Ishikawa (cell line): ENCODE results near the gene PFKM.
A peak's percentile ranks its signal among the peaks of the same experiment; 100 is the strongest.

Source experiments
- CEBPB ChIP-seq: IDR thresholded peaks from 2 replicates; pipeline ENCODE4 v1.6.1; 2012
- CREB1 ChIP-seq: IDR thresholded peaks from 2 replicates; pipeline ENCODE4 v1.6.1; 2012; ENCODE audit warnings: low read depth
- EGR1 ChIP-seq: IDR thresholded peaks from 2 replicates; pipeline ENCODE4 v1.6.1; 2012
- EP300 ChIP-seq: IDR thresholded peaks from 2 replicates; pipeline ENCODE4 v1.6.1; 2012; ENCODE audit warnings: borderline replicate concordance
- FOXM1 ChIP-seq: IDR thresholded peaks from 2 replicates; pipeline ENCODE4 v1.6.1; 2012; ENCODE audit warnings: low read depth, borderline replicate concordance
- MAX ChIP-seq: IDR thresholded peaks from 2 replicates; pipeline ENCODE4 v1.6.1; 2012
- NFIC ChIP-seq: IDR thresholded peaks from 2 replicates; pipeline ENCODE4 v1.6.1; 2012
- RAD21 ChIP-seq: IDR thresholded peaks from 2 replicates; pipeline ENCODE4 v1.6.1; 2012; ENCODE audit warnings: low read depth
- REST ChIP-seq: IDR thresholded peaks from 2 replicates; pipeline ENCODE4 v1.6.1; 2012; ENCODE audit warnings: low read depth, mild to moderate bottlenecking
- TAF1 ChIP-seq: IDR thresholded peaks from 2 replicates; pipeline ENCODE4 v1.6.1; 2012; ENCODE audit warnings: low read depth, mild to moderate bottlenecking
- TCF12 ChIP-seq: IDR thresholded peaks from 2 replicates; pipeline ENCODE4 v1.6.1; 2012; ENCODE audit warnings: low read depth
- TEAD4 ChIP-seq: IDR thresholded peaks from 2 replicates; pipeline ENCODE4 v1.6.1; 2012
- USF1 ChIP-seq: IDR thresholded peaks from 2 replicates; pipeline ENCODE4 v1.6.1; 2012
- YY1 ChIP-seq: IDR thresholded peaks from 2 replicates; pipeline ENCODE4 v1.6.1; 2012; ENCODE audit warnings: low read depth
- ZBTB7A ChIP-seq: IDR thresholded peaks from 2 replicates; pipeline ENCODE4 v1.6.1; 2012; ENCODE audit warnings: low read depth

Gene PFKM

GRCh38 chr12:48119078-48119833 is at the start of gene PFKM:
TSS of gene PFKM (plus strand) at chr12:48119364. CDS start at chr12:48122775, 3,411 bp downstream.
- TF ChIP-seq YY1 (peak; percentile 71), MAX (peak; percentile 58), TAF1 (peak; percentile 79), USF1 (no peak), CREB1 (no peak), ZBTB7A (peak; percentile 23; the same call in 1 of the 2 replicates), EP300 (no peak; the same call in 1 of the 2 replicates), EGR1 (no peak), TCF12 (no peak; the same call in 1 of the 2 replicates)

GRCh38 chr12:48070033-48070432 is 49.1 kb upstream of the PFKM start:
- no peak for TF ChIP-seq ZBTB7A
- no peak for TF ChIP-seq NFIC
- TF ChIP-seq USF1: no peak

- TF ChIP-seq EGR1 (no peak), USF1 (no peak), EP300 (no peak), TEAD4 (no peak), NFIC (no peak), TCF12 (no peak), TAF1 (no peak), RAD21 (no peak), FOXM1 (no peak), CEBPB (no peak), YY1 (no peak), REST (no peak)
These were observed 48.4 kb upstream of the PFKM start for GRCh38 chr12:48070731-48071130.

GRCh38 chr12:48071808-48072207 is 47.4 kb upstream of the PFKM start:
- no peak for TF ChIP-seq MAX
- no peak for TF ChIP-seq TAF1
- TF ChIP-seq FOXM1: no peak
- no peak for TF ChIP-seq CEBPB
- no peak for TF ChIP-seq RAD21
- TF ChIP-seq NFIC: no peak
- no peak for TF ChIP-seq YY1
- no peak for TF ChIP-seq TEAD4
- TF ChIP-seq USF1: no peak
- no peak for TF ChIP-seq EGR1
- TF ChIP-seq ZBTB7A: no peak
- no peak for TF ChIP-seq REST
- no peak for TF ChIP-seq EP300
- no peak for TF ChIP-seq TCF12
- no peak for TF ChIP-seq CREB1

- no peak for TF ChIP-seq CREB1
- no peak for TF ChIP-seq EP300
- no peak for TF ChIP-seq MAX
- TF ChIP-seq RAD21: no peak
- TF ChIP-seq NFIC: no peak
- no peak for TF ChIP-seq TEAD4
- no peak for TF ChIP-seq EGR1
- no peak for TF ChIP-seq CEBPB
- no peak for TF ChIP-seq TAF1
- no peak for TF ChIP-seq FOXM1
- TF ChIP-seq REST: no peak
These were observed 46.9 kb upstream of the PFKM start for GRCh38 chr12:48072266-48072665.
